ENCODE results near the gene CBY1.

Gene CBY1

DNA sequence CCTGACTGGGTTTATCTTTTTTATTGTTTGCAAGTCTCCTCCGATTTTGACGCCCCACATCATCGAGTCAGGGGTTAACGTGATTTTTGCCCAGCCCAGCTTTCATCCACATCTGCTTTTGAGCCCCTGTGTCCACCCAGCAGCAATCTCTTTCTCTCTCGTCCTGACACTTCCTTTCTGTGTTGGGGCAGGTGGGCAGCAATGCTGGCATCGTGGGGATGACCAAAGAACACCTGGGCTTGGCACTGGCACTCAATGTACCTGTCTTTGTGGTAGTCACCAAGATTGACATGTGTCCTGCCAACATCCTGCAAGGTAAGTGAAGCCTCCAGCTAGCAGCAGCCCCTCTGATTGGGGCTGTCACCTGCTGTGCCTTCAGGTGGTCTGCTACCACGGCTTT lies 65.1 kb downstream of the CBY1 start:
- TF ChIP-seq, protein P1, sequence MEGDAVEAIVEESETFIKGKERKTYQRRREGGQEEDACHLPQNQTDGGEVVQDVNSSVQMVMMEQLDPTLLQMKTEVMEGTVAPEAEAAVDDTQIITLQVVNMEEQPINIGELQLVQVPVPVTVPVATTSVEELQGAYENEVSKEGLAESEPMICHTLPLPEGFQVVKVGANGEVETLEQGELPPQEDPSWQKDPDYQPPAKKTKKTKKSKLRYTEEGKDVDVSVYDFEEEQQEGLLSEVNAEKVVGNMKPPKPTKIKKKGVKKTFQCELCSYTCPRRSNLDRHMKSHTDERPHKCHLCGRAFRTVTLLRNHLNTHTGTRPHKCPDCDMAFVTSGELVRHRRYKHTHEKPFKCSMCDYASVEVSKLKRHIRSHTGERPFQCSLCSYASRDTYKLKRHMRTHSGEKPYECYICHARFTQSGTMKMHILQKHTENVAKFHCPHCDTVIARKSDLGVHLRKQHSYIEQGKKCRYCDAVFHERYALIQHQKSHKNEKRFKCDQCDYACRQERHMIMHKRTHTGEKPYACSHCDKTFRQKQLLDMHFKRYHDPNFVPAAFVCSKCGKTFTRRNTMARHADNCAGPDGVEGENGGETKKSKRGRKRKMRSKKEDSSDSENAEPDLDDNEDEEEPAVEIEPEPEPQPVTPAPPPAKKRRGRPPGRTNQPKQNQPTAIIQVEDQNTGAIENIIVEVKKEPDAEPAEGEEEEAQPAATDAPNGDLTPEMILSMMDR (IDR thresholded peaks at IDR 0.05) = no peak
- Histone ChIP-seq H3K27ac (no peak overlapping the region), H3K4me3 (no peak overlapping the region)
- no peak for DNase-seq (ENCODE audit: low spot score)
